H7 (cell line): ENCODE measurements around the gene XPO1. TPM values are rescaled to one million over a fixed set of nuclear protein-coding genes. Genes with fewer than 3 reads are reported as not detected.

Experiments used
- DNase-seq: peaks from one replicate; pipeline ENCODE4 v3.0.0; 2012
- H3K27me3 ChIP-seq: 2 replicates; pipeline ENCODE4 v1.6.0; 2011; ENCODE audit warnings: mild to moderate bottlenecking, low read length; ENCODE audit not compliant: control insufficient read depth, insufficient read depth
- H3K36me3 ChIP-seq: replicated peaks from 2 replicates; pipeline ENCODE4 v1.5.1; 2011; ENCODE audit warnings: low read length; ENCODE audit not compliant: control insufficient read depth, insufficient read depth
- H3K4me3 ChIP-seq: 2 replicates; pipeline ENCODE4 v1.5.1; 2011; ENCODE audit warnings: low read depth, mild to moderate bottlenecking, control low read depth, low read length, moderate library complexity; ENCODE audit not compliant: insufficient read depth
- total RNA-seq: library from RNA; depleted of rRNA; stranded (reverse); fragments of >200 nt; shearing (Covaris generic); gene quantifications from 2 replicates; pipeline ENCODE4 v1.2.3, GENCODE V29; 2014; rRNA removed

Gene XPO1
- total RNA-seq, 1 experiment from 2014 or later, result 197 TPM

- no peak overlapping the region for H3K4me3 ChIP-seq
- H3K36me3 ChIP-seq, result no peaks in the 10 kb centered on the region
- no peak for DNase-seq
Measured at GRCh38 chr2:61438670-61439069, 99.5 kb downstream of the XPO1 start.

GRCh38 chr2:61437170-61437569, 101.0 kb downstream of the XPO1 start:
- no peak for DNase-seq

More at GRCh38 chr2:61438670-61439069, 99.5 kb downstream of the XPO1 start:
- no peaks in the 10 kb centered on the region for H3K27me3 ChIP-seq

DNA sequence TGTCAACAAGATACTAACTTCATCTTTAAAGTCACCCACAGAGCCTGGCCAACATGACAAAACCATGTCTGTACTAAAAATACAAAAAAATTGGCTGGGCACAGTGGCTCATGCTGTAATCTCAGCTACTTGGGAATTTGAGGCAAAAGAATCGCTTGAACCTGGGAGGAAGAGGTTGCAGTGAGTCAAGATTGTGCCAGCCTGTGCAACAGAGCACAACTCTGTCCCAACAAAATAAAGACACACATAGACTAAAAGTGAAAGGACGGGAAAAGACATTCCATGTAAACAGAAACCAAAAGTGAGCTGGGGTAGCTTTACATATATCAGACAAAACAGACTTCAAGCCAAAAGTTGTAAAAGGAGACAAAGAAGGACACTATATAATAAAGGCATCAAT, 102.1 kb downstream of the XPO1 start:
- H3K27me3 ChIP-seq, result no peaks in the 10 kb centered on the region

More at GRCh38 chr2:61437170-61437569, 101.0 kb downstream of the XPO1 start:
- Histone ChIP-seq H3K4me3 (no peak overlapping the region), H3K27me3 (no peaks in the 10 kb centered on the region), H3K36me3 (no peaks in the 10 kb centered on the region)

DNA sequence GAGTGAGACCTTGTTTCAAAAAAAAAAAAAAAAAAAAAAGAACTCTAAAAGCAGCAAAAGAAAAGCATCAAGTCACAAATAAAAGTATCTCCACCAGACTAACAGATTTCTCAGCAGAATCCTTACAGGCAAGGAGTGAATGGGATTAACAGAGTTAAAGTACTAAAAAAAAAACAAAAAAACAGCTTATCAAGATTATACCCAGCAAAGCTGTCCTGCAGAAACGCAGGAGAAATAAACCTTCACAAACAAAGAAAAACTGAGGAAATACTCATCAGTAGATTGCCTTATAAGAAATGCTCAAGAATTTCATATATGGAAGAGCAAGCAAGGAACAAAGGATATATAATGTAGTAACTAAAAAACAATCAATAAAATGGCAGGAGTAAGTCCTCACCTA, 102.9 kb downstream of the XPO1 start:
- no peak for DNase-seq
- Histone ChIP-seq H3K36me3 (no peaks in the 10 kb centered on the region), H3K27me3 (no peaks in the 10 kb centered on the region), H3K4me3 (no peak overlapping the region)

More for the DNA sequence above, 102.1 kb downstream of the XPO1 start:
- Histone ChIP-seq H3K4me3 (no peak overlapping the region), H3K36me3 (no peaks in the 10 kb centered on the region)
- DNase-seq, result no peak

GRCh38 chr2:61434314-61434713, 103.8 kb downstream of the XPO1 start:
- no peak overlapping the region for H3K4me3 ChIP-seq
- no peaks in the 10 kb centered on the region for H3K36me3 ChIP-seq
- no peaks in the 10 kb centered on the region for H3K27me3 ChIP-seq
- no peak for DNase-seq

DNA sequence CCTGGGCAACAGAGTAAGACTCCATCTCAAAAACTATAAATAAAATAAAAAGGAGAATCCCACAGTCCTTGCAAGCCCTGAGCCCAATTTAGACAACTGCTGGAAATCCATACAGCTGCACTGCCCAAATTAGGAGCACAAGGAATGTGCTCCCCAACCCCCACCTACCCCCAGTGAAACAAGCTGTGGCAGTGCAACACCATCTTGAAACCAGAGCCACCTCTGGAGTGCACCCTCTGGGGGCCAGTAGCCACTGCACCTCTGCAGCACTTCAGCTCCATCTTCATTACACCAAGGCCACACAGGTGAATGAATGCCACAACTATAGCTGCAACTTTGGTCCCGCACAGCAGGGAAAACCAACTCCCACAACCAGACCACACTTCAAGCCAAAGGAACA, 104.5 kb downstream of the XPO1 start:
- Histone ChIP-seq H3K4me3 (no peak overlapping the region), H3K36me3 (no peaks in the 10 kb centered on the region), H3K27me3 (no peaks in the 10 kb centered on the region)
- DNase-seq, result peak; percentile 25

DNA sequence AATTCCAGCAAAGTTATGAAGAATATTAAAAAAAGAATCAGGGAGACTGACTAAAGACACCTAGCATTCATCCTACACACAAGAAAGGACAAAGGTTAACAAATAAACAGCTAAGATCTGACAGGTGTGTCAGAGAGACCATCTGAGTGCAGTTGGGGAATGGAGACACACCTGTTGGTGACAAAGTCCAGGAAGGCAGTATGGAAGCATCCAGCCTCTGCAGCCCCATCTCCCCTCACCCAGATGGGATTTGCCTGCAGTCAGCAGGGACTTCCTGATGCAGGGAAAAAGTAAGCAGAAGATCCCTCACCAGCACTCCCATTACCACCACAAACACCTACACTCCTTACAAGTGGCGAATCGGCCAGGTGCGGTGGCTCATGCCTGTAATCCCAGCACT, 105.2 kb downstream of the XPO1 start:
- H3K36me3 ChIP-seq, result no peaks in the 10 kb centered on the region
- H3K27me3 ChIP-seq, result no peaks in the 10 kb centered on the region
- DNase-seq, result peak; percentile 8
- no peak overlapping the region for H3K4me3 ChIP-seq

DNA sequence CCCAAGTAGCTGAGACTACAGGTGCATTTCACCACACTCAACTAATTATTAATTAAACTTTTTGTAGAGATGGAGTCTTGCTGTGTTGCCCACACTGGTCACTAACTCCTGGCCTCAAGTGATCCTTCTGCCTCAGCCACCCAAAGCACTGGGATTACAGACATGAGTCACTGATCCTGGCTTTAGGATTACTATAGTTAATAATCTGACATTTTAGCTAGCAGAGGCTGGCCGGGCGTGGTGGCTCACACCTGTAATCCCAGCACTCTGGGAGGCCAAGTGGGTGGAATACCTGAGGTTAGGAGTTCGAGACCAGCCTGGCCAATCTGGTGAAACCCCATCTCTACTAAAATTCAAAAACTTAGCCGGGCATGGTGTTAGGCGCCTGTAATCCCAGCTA, 106.8 kb downstream of the XPO1 start:
- no peak overlapping the region for H3K4me3 ChIP-seq
- no peaks in the 10 kb centered on the region for H3K36me3 ChIP-seq
- no peaks in the 10 kb centered on the region for H3K27me3 ChIP-seq
- no peak for DNase-seq

Other genes starting within 250 kb of the XPO1 start
- gene USP34, start 67.3 kb downstream of the XPO1 start, total RNA-seq, result 48.6 and 66.6 TPM in 2 replicates